Gastrocnemius medialis (tissue), 4 donors: ENCODE results near the gene STAM2.

Source experiments
- CTCF ChIP-seq, 5 experiments: fragments of 450-650 bp in 3 of 5; fragments of 200-600 bp in 2 of 5; sonication (generic) in 2 of 5; IDR thresholded peaks in 4 of 5; conservative IDR thresholded peaks in 1 of 5; 1 replicate in 4 of 5; 2 replicates in 1 of 5; pipeline ENCODE4 v1.5.1; 2016 to 2019; ENCODE audit warnings: antibody characterized with exemption in 5 of 5, mild to moderate bottlenecking in 3 of 5, moderate library complexity in 3 of 5
- POLR2A ChIP-seq, 2 donors: fragments of 450-650 bp; IDR thresholded peaks; one replicate each; pipeline ENCODE4 v1.6.1; 2017; ENCODE audit warnings: antibody characterized with exemption in 2 of 2, mild to moderate bottlenecking in 2 of 2, moderate library complexity in 2 of 2

- no peak for TF ChIP-seq CTCF (IDR thresholded peaks at IDR 0.05 in 4 of 5, conservative IDR thresholded peaks at IDR 0.05 in 1 of 5)
- TF ChIP-seq POLR2A (IDR thresholded peaks at IDR 0.05) = no peak
Measured at GRCh38 chr2:152165306-152165705, 10.3 kb downstream of the STAM2 start.
